Tibial artery (tissue), 4 donors: ENCODE measurements around the gene ARFRP1.

Experiments
- DNase-seq, 2 donors: peaks; one replicate each; pipeline ENCODE4 v3.0.0-alpha.2; 2019
- H3K27ac ChIP-seq, 2 donors: fragments of 200-600 bp; sonication (generic) in 1 of 2; 1 replicate in 1 of 2; 2 replicates in 1 of 2; pipeline ENCODE4 v1.5.1; 2018 to 2019; ENCODE audit warnings: mild to moderate bottlenecking in 1 of 2
- H3K27me3 ChIP-seq, 2 donors: fragments of 200-600 bp; sonication (generic) in 1 of 2; one replicate each; pipeline versions ENCODE4 v1.5.1 to v1.6.0; 2016 to 2019
- H3K36me3 ChIP-seq, 3 donors: fragments of 200-600 bp; sonication (generic) in 2 of 3; one replicate each; pipeline ENCODE4 v1.5.1; 2016 to 2019; ENCODE audit warnings: mild to moderate bottlenecking in 2 of 3
- H3K4me1 ChIP-seq, 4 donors: fragments of 200-600 bp; sonication (generic) in 2 of 4; 1 replicate in 3 of 4; 2 replicates in 1 of 4; pipeline ENCODE4 v1.5.1; 2016 to 2019
- H3K4me3 ChIP-seq, 2 donors: fragments of 200-600 bp; sonication (generic) in 1 of 2; 1 replicate in 1 of 2; 2 replicates in 1 of 2; pipeline ENCODE4 v1.5.1; 2018 to 2019; ENCODE audit warnings: mild to moderate bottlenecking in 2 of 2
- H3K9me3 ChIP-seq, 3 donors: fragments of 200-600 bp; sonication (generic) in 1 of 3; one replicate each; pipeline ENCODE4 v1.5.1; 2016 to 2019
- CTCF ChIP-seq, 2 experiments: fragments of 200-600 bp in 1 of 2; fragments of 450-650 bp in 1 of 2; IDR thresholded peaks; one replicate each; pipeline ENCODE4 v1.5.1; 2017 to 2019; ENCODE audit warnings: antibody characterized with exemption in 2 of 2, mild to moderate bottlenecking in 1 of 2, moderate library complexity in 1 of 2
- intact Hi-C: fragments of 100-400 bp; cut with DNase I; formaldehyde crosslinking; loops from one replicate; pipeline ENCODE4 v1.15.0; 2023; ENCODE audit warnings: low total_unique reads

ARFRP1 gene

DNA sequence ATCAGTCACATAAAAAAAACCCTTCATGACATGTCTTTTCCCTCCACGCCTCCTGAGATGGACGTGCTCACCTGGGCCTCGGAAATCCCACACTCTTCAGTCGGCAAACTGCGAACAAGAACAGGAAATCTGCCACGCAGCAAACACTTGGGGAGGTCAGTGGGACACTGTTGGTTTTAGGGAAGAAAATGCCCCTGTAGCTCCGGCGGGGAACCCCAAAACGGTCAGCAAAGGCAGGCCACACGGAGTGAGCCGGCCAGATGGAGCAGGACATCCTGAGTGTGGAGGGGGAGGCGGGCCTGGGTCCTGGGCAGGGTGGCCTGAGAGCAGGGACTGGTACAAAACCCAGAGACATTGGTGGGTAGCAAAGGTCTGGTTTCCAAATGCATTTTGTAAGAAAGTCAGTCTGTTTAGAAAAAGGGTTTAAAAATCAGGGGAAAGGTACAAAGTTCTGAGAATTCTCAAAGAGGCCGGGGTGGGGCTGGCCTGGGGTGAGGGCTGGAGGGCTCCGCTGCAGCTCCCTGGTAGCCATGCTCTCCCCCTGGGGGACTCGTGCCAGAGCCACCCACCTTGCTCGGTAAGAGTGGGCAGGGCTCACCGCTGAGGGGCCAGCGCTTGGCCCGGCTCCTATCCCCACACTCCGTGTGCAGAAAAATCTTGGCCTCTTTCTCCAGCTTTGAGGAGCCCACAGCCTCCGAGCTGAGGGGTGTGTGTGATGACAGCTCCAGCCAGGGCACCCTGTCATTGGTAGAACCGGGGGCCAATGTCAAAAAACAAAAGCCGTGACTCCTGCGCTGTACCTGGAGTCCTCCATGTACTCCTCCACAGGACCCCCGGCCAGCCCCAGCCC is 37.0 kb upstream of the ARFRP1 start:
- TF ChIP-seq CTCF (IDR thresholded peaks at IDR 0.05), result no peak
- H3K9me3 ChIP-seq, result no peaks in the 10 kb centered on the region
- no peak overlapping the region for H3K27ac ChIP-seq
- no peaks in the 10 kb centered on the region for H3K27me3 ChIP-seq
- intact Hi-C loops, result loop anchor here (10.0 kb wide), 1 partner anchor 120 kb away; the partner anchor contains the start of gene GMEB2
- DNase-seq, result no peak
- peaks cover 22 to 41% (median 23%) of the 10 kb centered on the region in 3 donors for H3K36me3 ChIP-seq
- H3K4me3 ChIP-seq, result no peak overlapping the region
- peaks cover 0 to 19% (median 13%) of the 10 kb centered on the region in 4 donors for H3K4me1 ChIP-seq

DNA sequence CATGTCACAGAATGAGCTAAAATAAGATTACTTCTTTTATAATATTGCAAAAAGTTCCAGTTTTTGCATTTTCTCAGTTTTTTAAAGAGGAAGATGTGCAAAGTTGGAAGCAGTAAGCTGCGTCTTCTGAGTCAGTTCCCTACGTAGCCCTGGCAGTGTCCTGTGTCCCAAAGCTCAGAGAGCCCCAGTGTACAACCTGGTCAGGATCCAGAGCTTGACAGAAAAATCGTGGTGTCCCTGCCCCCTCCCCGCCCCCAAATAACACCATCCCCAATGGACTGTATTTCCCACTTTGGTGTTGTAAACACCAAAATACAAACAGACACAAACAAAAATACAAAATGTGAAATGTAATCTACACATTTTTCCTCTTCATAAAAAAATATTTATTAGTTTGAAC is 36.4 kb upstream of the ARFRP1 start:
- Histone ChIP-seq H3K27me3 (no peaks in the 10 kb centered on the region), H3K36me3 (peaks cover 22 to 38% (median 23%) of the 10 kb centered on the region in 3 donors), H3K4me3 (no peak overlapping the region), H3K4me1 (peaks cover 0 to 20% (median 13%) of the 10 kb centered on the region in 4 donors), H3K27ac (no peak overlapping the region), H3K9me3 (no peaks in the 10 kb centered on the region)
- TF ChIP-seq CTCF (IDR thresholded peaks at IDR 0.05), result no peak
- intact Hi-C loops, result loop anchor here (10.0 kb wide), 1 partner anchor 119 kb away; the partner anchor contains the start of gene GMEB2
- DNase-seq, result no peak

- Histone ChIP-seq H3K27ac (no peak overlapping the region), H3K4me3 (no peak overlapping the region), H3K4me1 (peaks cover 0 to 28% (median 21%) of the 10 kb centered on the region in 4 donors), H3K9me3 (no peaks in the 10 kb centered on the region), H3K36me3 (peaks cover 22 to 38% (median 23%) of the 10 kb centered on the region in 3 donors), H3K27me3 (no peaks in the 10 kb centered on the region)
- TF ChIP-seq CTCF (IDR thresholded peaks at IDR 0.05), result no peak
- DNase-seq, result no peak
- intact Hi-C loops, result loop anchor here (10.0 kb wide), 1 partner anchor 119 kb away; the partner anchor contains the start of gene GMEB2
Measured at GRCh38 chr20:63743210-63743970, 35.6 kb upstream of the ARFRP1 start.

DNA sequence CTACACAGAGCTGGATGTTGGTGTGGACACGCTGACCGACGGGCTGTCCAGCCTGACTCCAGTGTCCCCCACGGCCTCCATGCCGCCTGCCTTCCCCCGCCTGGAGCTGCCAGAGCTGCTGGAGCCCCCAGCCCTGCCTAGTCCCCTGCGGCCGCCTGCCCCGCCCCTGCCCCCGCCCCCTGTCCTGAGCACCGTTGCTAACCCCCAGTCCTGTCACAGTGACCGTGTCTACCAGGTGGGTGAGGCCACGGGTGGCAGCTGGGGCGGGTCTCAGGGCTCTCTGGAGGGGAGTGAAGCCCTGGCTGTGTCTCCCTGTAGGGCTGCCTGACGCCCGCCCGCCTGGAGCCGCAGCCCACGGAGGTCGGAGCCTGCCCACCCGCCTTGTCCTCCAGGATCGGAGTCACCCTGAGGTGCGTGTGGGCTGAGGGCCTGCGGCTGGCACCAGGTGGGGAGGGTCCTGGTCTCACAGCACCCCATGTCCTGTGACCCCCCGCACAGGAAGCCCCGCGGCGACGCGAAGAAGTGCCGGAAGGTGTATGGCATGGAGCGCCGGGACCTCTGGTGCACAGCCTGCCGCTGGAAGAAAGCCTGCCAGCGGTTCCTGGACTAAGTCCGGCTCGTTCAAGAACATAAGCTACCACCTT is 34.7 kb upstream of the ARFRP1 start:
- intact Hi-C loops, result loop anchor here (10.0 kb wide), 1 partner anchor 118 kb away; the partner anchor contains the start of gene GMEB2

More for the DNA sequence above, 34.7 kb upstream of the ARFRP1 start:
- Histone ChIP-seq H3K27ac (no peak overlapping the region), H3K4me1 (peaks cover 0 to 37% (median 29%) of the 10 kb centered on the region in 4 donors), H3K9me3 (no peaks in the 10 kb centered on the region), H3K36me3 (peaks cover 22 to 38% (median 23%) of the 10 kb centered on the region in 3 donors), H3K4me3 (no peak overlapping the region), H3K27me3 (no peaks in the 10 kb centered on the region)
- no peak for TF ChIP-seq CTCF (IDR thresholded peaks at IDR 0.05)
- no peak for DNase-seq
